ENCODE data around the gene CORO2A.

CORO2A gene

DNA sequence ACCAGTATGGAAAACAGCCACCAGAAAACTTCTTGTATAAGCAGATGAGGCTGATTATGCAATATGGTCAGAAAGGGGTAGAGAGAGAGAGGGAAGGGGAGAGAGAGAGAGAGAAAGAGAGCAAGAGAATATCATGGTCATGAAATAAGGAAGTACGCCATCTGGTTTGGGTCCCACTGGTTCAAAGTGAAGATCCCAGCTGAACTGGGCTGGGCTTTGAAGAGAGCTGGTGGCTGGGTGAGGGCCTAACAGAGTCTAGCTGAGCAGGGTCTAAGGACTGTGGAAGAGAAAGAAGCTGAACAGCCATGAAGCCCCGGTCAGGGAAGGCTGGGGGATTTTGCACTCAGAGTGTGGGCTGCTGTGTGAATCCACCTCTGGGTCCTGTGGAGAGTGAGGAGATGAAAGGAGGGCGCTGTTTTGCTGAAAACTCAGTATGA, 88.0 kb downstream of the CORO2A start:
- Histone ChIP-seq H3K9ac (ENCODE audit: low read length) (no peak overlapping the region), H3K4me2 (ENCODE audit: low read length, poor library complexity, severe bottlenecking) (no peak overlapping the region), H3K4ac (ENCODE audit: low read depth in 1 of 2, low read length in 2 of 2) (no peak overlapping the region), H2BK5ac (ENCODE audit: low read depth, low read length, poor library complexity, severe bottlenecking) (no peak overlapping the region), H2BK12ac (ENCODE audit: low read length in 2 of 2) (no peak overlapping the region), H4K91ac (ENCODE audit: low read length) (no peak overlapping the region), H3K79me1 (replicated peaks; ENCODE audit: low read length, poor library complexity, severe bottlenecking) (no peaks in the 10 kb centered on the region), H3K4me3 (ENCODE audit: insufficient read depth in 1 of 2, low read depth in 1 of 2, low read length in 2 of 2) (no peak overlapping the region), H2BK120ac (ENCODE audit: low read depth, low read length) (no peak overlapping the region), H3K14ac (ENCODE audit: low read length in 2 of 2) (no peak overlapping the region), H3K4me1 (ENCODE audit: control insufficient read depth, insufficient read depth, low read depth, low read length) (no peaks in the 10 kb centered on the region), H3K27ac (ENCODE audit: low read length, poor library complexity, severe bottlenecking) (no peak overlapping the region), H3K36me3 (ENCODE audit: control insufficient read depth in 1 of 2, insufficient read depth in 2 of 2, low read depth in 1 of 2, low read length in 2 of 2) (no peaks in the 10 kb centered on the region), H3K18ac (ENCODE audit: low read depth in 1 of 2, low read length in 2 of 2) (no peak overlapping the region), H3K23ac (ENCODE audit: low read length in 2 of 2) (no peak overlapping the region), H4K8ac (ENCODE audit: low read length) (no peak overlapping the region), H2AK5ac (ENCODE audit: low read length, severe bottlenecking) (no peak overlapping the region), H3K9me3 (ENCODE audit: control insufficient read depth, low read length) (no peaks in the 10 kb centered on the region), H3K27me3 (ENCODE audit: control insufficient read depth in 1 of 2, insufficient read depth in 1 of 2, low read length in 2 of 2) (no peaks in the 10 kb centered on the region), H2AFZ (ENCODE audit: low read depth, low read length) (no peak overlapping the region), H2BK15ac (ENCODE audit: low read depth, poor library complexity, severe bottlenecking) (no peak overlapping the region)
- WGBS = over 99% methylated on average over 3 of the region's 3 CpGs
- DNase-seq = no peak

DNA sequence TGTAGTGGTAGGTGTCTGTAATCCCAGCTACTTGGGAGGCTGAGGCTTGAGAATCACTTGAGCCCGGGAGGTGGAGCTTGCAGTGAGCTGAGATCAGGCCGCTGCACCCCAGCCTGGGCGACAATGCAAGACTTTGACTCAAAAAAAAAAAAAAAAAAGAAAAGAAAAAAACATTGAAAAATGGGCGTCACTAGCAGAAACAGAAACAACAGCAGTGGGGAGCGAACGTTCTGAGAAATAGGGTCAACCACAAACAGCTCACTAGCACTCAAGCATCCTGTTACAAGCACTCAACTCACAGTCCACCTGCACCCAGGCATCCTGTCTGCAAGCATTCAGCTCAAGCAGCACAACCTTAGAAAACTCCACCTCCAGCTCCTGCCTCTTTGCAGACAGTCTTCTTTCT, 90.6 kb downstream of the CORO2A start:
- Histone ChIP-seq H3K36me3 (ENCODE audit: control insufficient read depth in 1 of 2, insufficient read depth in 2 of 2, low read depth in 1 of 2, low read length in 2 of 2) (no peaks in the 10 kb centered on the region), H4K8ac (ENCODE audit: low read length) (no peak overlapping the region), H3K9me3 (ENCODE audit: control insufficient read depth, low read length) (no peaks in the 10 kb centered on the region), H2BK15ac (ENCODE audit: low read depth, poor library complexity, severe bottlenecking) (no peak overlapping the region), H3K9ac (ENCODE audit: low read length) (no peak overlapping the region), H3K14ac (ENCODE audit: low read length in 2 of 2) (no peak overlapping the region), H3K4me1 (ENCODE audit: control insufficient read depth, insufficient read depth, low read depth, low read length) (no peaks in the 10 kb centered on the region), H3K4me3 (ENCODE audit: insufficient read depth in 1 of 2, low read depth in 1 of 2, low read length in 2 of 2) (no peak overlapping the region), H3K18ac (ENCODE audit: low read depth in 1 of 2, low read length in 2 of 2) (no peak overlapping the region), H3K79me1 (replicated peaks; ENCODE audit: low read length, poor library complexity, severe bottlenecking) (no peaks in the 10 kb centered on the region), H2AFZ (ENCODE audit: low read depth, low read length) (no peak overlapping the region), H4K91ac (ENCODE audit: low read length) (no peak overlapping the region), H3K23ac (ENCODE audit: low read length in 2 of 2) (no peak overlapping the region), H3K27me3 (ENCODE audit: control insufficient read depth in 1 of 2, insufficient read depth in 1 of 2, low read length in 2 of 2) (no peaks in the 10 kb centered on the region), H3K27ac (ENCODE audit: low read length, poor library complexity, severe bottlenecking) (no peak overlapping the region), H2BK12ac (ENCODE audit: low read length in 2 of 2) (no peak overlapping the region), H2BK5ac (ENCODE audit: low read depth, low read length, poor library complexity, severe bottlenecking) (no peak overlapping the region), H2BK120ac (ENCODE audit: low read depth, low read length) (no peak overlapping the region), H3K4ac (ENCODE audit: low read depth in 1 of 2, low read length in 2 of 2) (no peak overlapping the region), H3K4me2 (ENCODE audit: low read length, poor library complexity, severe bottlenecking) (no peak overlapping the region), H2AK5ac (ENCODE audit: low read length, severe bottlenecking) (no peak overlapping the region)
- WGBS = 80% methylated on average over 5 of the region's 6 CpGs
- no peak for DNase-seq

GRCh38 chr9:98101416-98101815, 91.0 kb downstream of the CORO2A start:
- H3K23ac ChIP-seq (ENCODE audit: low read length in 2 of 2) = no peak overlapping the region
- no peak overlapping the region for H3K9ac ChIP-seq (ENCODE audit: low read length)
- no peak overlapping the region for H2BK12ac ChIP-seq (ENCODE audit: low read length in 2 of 2)
- H3K4me3 ChIP-seq (ENCODE audit: insufficient read depth in 1 of 2, low read depth in 1 of 2, low read length in 2 of 2) = no peak overlapping the region
- H3K4ac ChIP-seq (ENCODE audit: low read depth in 1 of 2, low read length in 2 of 2) = no peak overlapping the region
- no peak overlapping the region for H4K8ac ChIP-seq (ENCODE audit: low read length)
- H2AK5ac ChIP-seq (ENCODE audit: low read length, severe bottlenecking) = no peak overlapping the region
- H3K27ac ChIP-seq (ENCODE audit: low read length, poor library complexity, severe bottlenecking) = no peak overlapping the region
- DNase-seq = no peak
- H3K79me1 ChIP-seq (replicated peaks; ENCODE audit: low read length, poor library complexity, severe bottlenecking) = no peaks in the 10 kb centered on the region
- H3K27me3 ChIP-seq (ENCODE audit: control insufficient read depth in 1 of 2, insufficient read depth in 1 of 2, low read length in 2 of 2) = no peaks in the 10 kb centered on the region
- H3K14ac ChIP-seq (ENCODE audit: low read length in 2 of 2) = no peak overlapping the region
- no peak overlapping the region for H3K18ac ChIP-seq (ENCODE audit: low read depth in 1 of 2, low read length in 2 of 2)
- no peaks in the 10 kb centered on the region for H3K36me3 ChIP-seq (ENCODE audit: control insufficient read depth in 1 of 2, insufficient read depth in 2 of 2, low read depth in 1 of 2, low read length in 2 of 2)
- H2AFZ ChIP-seq (ENCODE audit: low read depth, low read length) = no peak overlapping the region
- 98% methylated on average over 7 of the region's 7 CpGs for WGBS
- H2BK5ac ChIP-seq (ENCODE audit: low read depth, low read length, poor library complexity, severe bottlenecking) = no peak overlapping the region
- H4K91ac ChIP-seq (ENCODE audit: low read length) = no peak overlapping the region
- no peak overlapping the region for H3K4me2 ChIP-seq (ENCODE audit: low read length, poor library complexity, severe bottlenecking)
- H2BK15ac ChIP-seq (ENCODE audit: low read depth, poor library complexity, severe bottlenecking) = no peak overlapping the region
- H3K4me1 ChIP-seq (ENCODE audit: control insufficient read depth, insufficient read depth, low read depth, low read length) = no peaks in the 10 kb centered on the region
- no peak overlapping the region for H2BK120ac ChIP-seq (ENCODE audit: low read depth, low read length)
- no peaks in the 10 kb centered on the region for H3K9me3 ChIP-seq (ENCODE audit: control insufficient read depth, low read length)

GRCh38 chr9:98100456-98100855, 92.0 kb downstream of the CORO2A start:
- H3K4me1 ChIP-seq (ENCODE audit: control insufficient read depth, insufficient read depth, low read depth, low read length) = no peaks in the 10 kb centered on the region
- no peak overlapping the region for H4K91ac ChIP-seq (ENCODE audit: low read length)
- DNase-seq = no peak
- no peak overlapping the region for H3K27ac ChIP-seq (ENCODE audit: low read length, poor library complexity, severe bottlenecking)
- H3K14ac ChIP-seq (ENCODE audit: low read length in 2 of 2) = no peak overlapping the region
- no peaks in the 10 kb centered on the region for H3K27me3 ChIP-seq (ENCODE audit: control insufficient read depth in 1 of 2, insufficient read depth in 1 of 2, low read length in 2 of 2)
- H2AFZ ChIP-seq (ENCODE audit: low read depth, low read length) = no peak overlapping the region
- H2AK5ac ChIP-seq (ENCODE audit: low read length, severe bottlenecking) = no peak overlapping the region
- H2BK15ac ChIP-seq (ENCODE audit: low read depth, poor library complexity, severe bottlenecking) = no peak overlapping the region
- no peaks in the 10 kb centered on the region for H3K79me1 ChIP-seq (replicated peaks; ENCODE audit: low read length, poor library complexity, severe bottlenecking)
- no peaks in the 10 kb centered on the region for H3K36me3 ChIP-seq (ENCODE audit: control insufficient read depth in 1 of 2, insufficient read depth in 2 of 2, low read depth in 1 of 2, low read length in 2 of 2)
- no peak overlapping the region for H3K9ac ChIP-seq (ENCODE audit: low read length)
- H2BK5ac ChIP-seq (ENCODE audit: low read depth, low read length, poor library complexity, severe bottlenecking) = no peak overlapping the region
- no peak overlapping the region for H2BK12ac ChIP-seq (ENCODE audit: low read length in 2 of 2)
- H4K8ac ChIP-seq (ENCODE audit: low read length) = no peak overlapping the region
- no peak overlapping the region for H3K18ac ChIP-seq (ENCODE audit: low read depth in 1 of 2, low read length in 2 of 2)
- no peaks in the 10 kb centered on the region for H3K9me3 ChIP-seq (ENCODE audit: control insufficient read depth, low read length)
- no peak overlapping the region for H3K4ac ChIP-seq (ENCODE audit: low read depth in 1 of 2, low read length in 2 of 2)
- no peak overlapping the region for H3K23ac ChIP-seq (ENCODE audit: low read length in 2 of 2)
- H2BK120ac ChIP-seq (ENCODE audit: low read depth, low read length) = no peak overlapping the region
- no peak overlapping the region for H3K4me2 ChIP-seq (ENCODE audit: low read length, poor library complexity, severe bottlenecking)
- no peak overlapping the region for H3K4me3 ChIP-seq (ENCODE audit: insufficient read depth in 1 of 2, low read depth in 1 of 2, low read length in 2 of 2)

Data from mesenchymal stem cell (in vitro differentiated cells and primary cell).